Lower lobe of right lung (tissue), 2 donors: ENCODE measurements around the gene GPR42. TPM values are rescaled to one million over a fixed set of nuclear protein-coding genes. Genes with fewer than 3 reads are reported as not detected.

Experiments used
- ATAC-seq, 2 donors: fragments of 200-7000 bp; cut with Tn5 transposase; one replicate each; pipeline ENCODE4 v1.9.1; 2020 to 2022; ENCODE audit warnings: mild to moderate bottlenecking in 2 of 2, moderate library complexity in 2 of 2
- DNase-seq: peaks from one replicate; pipeline ENCODE4 v3.0.0-alpha.2; 2020
- H3K27ac ChIP-seq: fragments of 200-600 bp; one replicate; pipeline ENCODE4 v1.8.0; 2022
- H3K27me3 ChIP-seq: fragments of 200-600 bp; one replicate; pipeline ENCODE4 v1.8.0; 2022; ENCODE audit warnings: low read depth
- H3K36me3 ChIP-seq: fragments of 200-600 bp; one replicate; pipeline ENCODE4 v1.8.0; 2022; ENCODE audit warnings: mild to moderate bottlenecking
- H3K4me1 ChIP-seq: fragments of 200-600 bp; one replicate; pipeline ENCODE4 v1.8.0; 2022
- H3K4me3 ChIP-seq: fragments of 200-600 bp; one replicate; pipeline ENCODE4 v1.8.0; 2022; ENCODE audit warnings: mild to moderate bottlenecking
- H3K9me3 ChIP-seq: fragments of 200-600 bp; one replicate; pipeline ENCODE4 v1.8.0; 2022
- CTCF ChIP-seq: fragments of 200-600 bp; IDR thresholded peaks from one replicate; pipeline ENCODE4 v1.8.0; 2022; ENCODE audit warnings: antibody characterized with exemption, mild to moderate bottlenecking
- intact Hi-C: fragments of 100-400 bp; cut with DNase I; formaldehyde crosslinking; loops from one replicate; pipeline ENCODE4 v1.11.0; 2022
- total RNA-seq: library from RNA; stranded (reverse); fragmentation: NEBNext Ultra II Directional; extraction: Animal tissue kit (Norgen Biotek cat#: 25700); gene quantifications from one replicate; pipeline ENCODE4 v1.2.1, GENCODE V29; 2021
- donor health status: DM: no; HTN: yes; CAD: no; lungs with severe emphysema.

The GPR42 gene
- total RNA-seq, 1 donor from 2014 or later: not detected

GRCh38 chr19:35379992-35380391 is 9.1 kb downstream of the GPR42 start:
- DNase-seq: no peak

DNA sequence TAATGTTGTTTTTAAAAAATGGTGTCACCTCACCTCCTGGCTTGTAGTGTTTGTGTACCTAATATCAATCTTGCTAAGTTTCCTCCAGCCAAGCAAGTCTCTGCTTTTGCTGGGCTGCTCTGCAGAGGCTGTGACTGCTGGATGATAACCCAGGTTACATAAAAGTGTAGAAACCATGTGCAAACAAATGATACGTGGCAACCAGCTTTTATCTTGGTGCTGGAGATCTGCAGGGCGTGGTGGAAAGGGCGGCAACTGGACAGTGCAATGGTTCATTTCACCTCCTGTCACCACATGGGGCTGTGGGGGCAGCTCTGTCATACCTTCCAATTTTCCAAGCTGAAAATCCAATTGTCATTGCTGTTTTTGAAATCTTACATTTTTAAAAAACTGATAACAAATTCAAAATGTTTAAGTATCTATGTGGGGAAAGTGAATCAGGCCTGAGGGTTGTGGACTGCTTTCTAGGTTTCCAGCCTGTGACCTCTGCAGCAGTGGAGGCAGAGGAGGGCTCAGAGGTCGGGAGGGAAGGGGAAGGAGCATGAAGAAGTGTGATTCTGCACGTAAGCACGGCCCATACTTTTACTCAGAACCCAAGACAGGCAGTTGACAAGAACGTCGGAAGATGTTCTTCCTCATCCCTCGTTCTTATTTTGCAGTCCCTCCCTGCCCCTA is 9.7 kb downstream of the GPR42 start:
- H3K9me3 ChIP-seq: no peaks in the 10 kb centered on the region
- no peak overlapping the region for H3K27ac ChIP-seq
- H3K27me3 ChIP-seq: peaks cover 4% of the 10 kb centered on the region
- no peak for DNase-seq
- no peak for ATAC-seq
- intact Hi-C loops: no loop called here
- H3K4me3 ChIP-seq: no peak overlapping the region
- no peaks in the 10 kb centered on the region for H3K36me3 ChIP-seq
- H3K4me1 ChIP-seq: no peaks in the 10 kb centered on the region
- TF ChIP-seq CTCF: no peak

More at GRCh38 chr19:35379992-35380391, 9.1 kb downstream of the GPR42 start:
- Histone ChIP-seq H3K27ac (no peak overlapping the region), H3K4me1 (no peaks in the 10 kb centered on the region), H3K36me3 (no peaks in the 10 kb centered on the region), H3K27me3 (peaks cover 4% of the 10 kb centered on the region), H3K9me3 (no peaks in the 10 kb centered on the region), H3K4me3 (no peak overlapping the region)
- no peak for ATAC-seq
- intact Hi-C loops: no loop called here
- no peak for TF ChIP-seq CTCF

GRCh38 chr19:35381318-35381717 is 10.4 kb downstream of the GPR42 start:
- Histone ChIP-seq H3K36me3 (no peaks in the 10 kb centered on the region), H3K4me1 (no peaks in the 10 kb centered on the region), H3K27me3 (peaks cover 4% of the 10 kb centered on the region), H3K27ac (no peak overlapping the region), H3K4me3 (no peak overlapping the region), H3K9me3 (no peaks in the 10 kb centered on the region)
- intact Hi-C loops: no loop called here
- no peak for TF ChIP-seq CTCF
- ATAC-seq (no peak), DNase-seq (no peak)

- Histone ChIP-seq H3K27me3 (peaks cover 4% of the 10 kb centered on the region), H3K27ac (no peak overlapping the region), H3K4me1 (no peaks in the 10 kb centered on the region), H3K36me3 (no peaks in the 10 kb centered on the region), H3K9me3 (no peaks in the 10 kb centered on the region), H3K4me3 (no peak overlapping the region)
- no peak for TF ChIP-seq CTCF
- DNase-seq (no peak), ATAC-seq (no peak)
- intact Hi-C loops: no loop called here
Observed at GRCh38 chr19:35381926-35382325, 11.1 kb downstream of the GPR42 start.

- ATAC-seq (no peak), DNase-seq (no peak)
- TF ChIP-seq CTCF: no peak
- H3K9me3 ChIP-seq: no peaks in the 10 kb centered on the region
- H3K36me3 ChIP-seq: no peaks in the 10 kb centered on the region
- no peaks in the 10 kb centered on the region for H3K4me1 ChIP-seq
- no peak overlapping the region for H3K27ac ChIP-seq
- intact Hi-C loops: no loop called here
- no peak overlapping the region for H3K4me3 ChIP-seq
- H3K27me3 ChIP-seq: peaks cover 4% of the 10 kb centered on the region
Observed at GRCh38 chr19:35383536-35383935, 12.7 kb downstream of the GPR42 start.
